ENCODE data around the gene KRTAP5-9. TPM values are rescaled to one million over a fixed set of nuclear protein-coding genes. Genes with fewer than 3 reads are reported as not detected.

KRTAP5-9 gene
- total and polyA plus RNA-seq, 4 donors, result 0.06 TPM; not detected in 3

GRCh38 chr11:71543866-71544265 lies 4.4 kb upstream of the KRTAP5-9 start:
- TF ChIP-seq, protein P1, sequence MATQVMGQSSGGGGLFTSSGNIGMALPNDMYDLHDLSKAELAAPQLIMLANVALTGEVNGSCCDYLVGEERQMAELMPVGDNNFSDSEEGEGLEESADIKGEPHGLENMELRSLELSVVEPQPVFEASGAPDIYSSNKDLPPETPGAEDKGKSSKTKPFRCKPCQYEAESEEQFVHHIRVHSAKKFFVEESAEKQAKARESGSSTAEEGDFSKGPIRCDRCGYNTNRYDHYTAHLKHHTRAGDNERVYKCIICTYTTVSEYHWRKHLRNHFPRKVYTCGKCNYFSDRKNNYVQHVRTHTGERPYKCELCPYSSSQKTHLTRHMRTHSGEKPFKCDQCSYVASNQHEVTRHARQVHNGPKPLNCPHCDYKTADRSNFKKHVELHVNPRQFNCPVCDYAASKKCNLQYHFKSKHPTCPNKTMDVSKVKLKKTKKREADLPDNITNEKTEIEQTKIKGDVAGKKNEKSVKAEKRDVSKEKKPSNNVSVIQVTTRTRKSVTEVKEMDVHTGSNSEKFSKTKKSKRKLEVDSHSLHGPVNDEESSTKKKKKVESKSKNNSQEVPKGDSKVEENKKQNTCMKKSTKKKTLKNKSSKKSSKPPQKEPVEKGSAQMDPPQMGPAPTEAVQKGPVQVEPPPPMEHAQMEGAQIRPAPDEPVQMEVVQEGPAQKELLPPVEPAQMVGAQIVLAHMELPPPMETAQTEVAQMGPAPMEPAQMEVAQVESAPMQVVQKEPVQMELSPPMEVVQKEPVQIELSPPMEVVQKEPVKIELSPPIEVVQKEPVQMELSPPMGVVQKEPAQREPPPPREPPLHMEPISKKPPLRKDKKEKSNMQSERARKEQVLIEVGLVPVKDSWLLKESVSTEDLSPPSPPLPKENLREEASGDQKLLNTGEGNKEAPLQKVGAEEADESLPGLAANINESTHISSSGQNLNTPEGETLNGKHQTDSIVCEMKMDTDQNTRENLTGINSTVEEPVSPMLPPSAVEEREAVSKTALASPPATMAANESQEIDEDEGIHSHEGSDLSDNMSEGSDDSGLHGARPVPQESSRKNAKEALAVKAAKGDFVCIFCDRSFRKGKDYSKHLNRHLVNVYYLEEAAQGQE (IDR thresholded peaks at IDR 0.05), result no peak
- Histone ChIP-seq H3K36me3 (ENCODE audit: control insufficient read depth in 4 of 4, insufficient read depth in 3 of 4, low read depth in 1 of 4, low read length in 3 of 4) (no peaks in the 10 kb centered on the region), H3K9me3 (ENCODE audit: control insufficient read depth in 4 of 4, low read length in 3 of 4) (no peaks in the 10 kb centered on the region), H3K4me3 (ENCODE audit: low read depth in 1 of 3, low read length in 3 of 3) (no peak overlapping the region), H3K9ac (ENCODE audit: low read depth in 1 of 2, low read length in 2 of 2) (no peak overlapping the region), H3K27me3 (ENCODE audit: control insufficient read depth in 4 of 4, insufficient read depth in 4 of 4, low read length in 3 of 4) (no peaks in the 10 kb centered on the region), H3K4me1 (ENCODE audit: control insufficient read depth in 4 of 4, insufficient read depth in 4 of 4, low read length in 3 of 4) (no peaks in the 10 kb centered on the region), H3K27ac (ENCODE audit: low read depth in 1 of 2, low read length in 2 of 2) (no peak overlapping the region)
- no peak for DNase-seq (ENCODE audit: low spot score)
- WGBS, result 74% methylated on average over 8 of the region's 8 CpGs

DNA sequence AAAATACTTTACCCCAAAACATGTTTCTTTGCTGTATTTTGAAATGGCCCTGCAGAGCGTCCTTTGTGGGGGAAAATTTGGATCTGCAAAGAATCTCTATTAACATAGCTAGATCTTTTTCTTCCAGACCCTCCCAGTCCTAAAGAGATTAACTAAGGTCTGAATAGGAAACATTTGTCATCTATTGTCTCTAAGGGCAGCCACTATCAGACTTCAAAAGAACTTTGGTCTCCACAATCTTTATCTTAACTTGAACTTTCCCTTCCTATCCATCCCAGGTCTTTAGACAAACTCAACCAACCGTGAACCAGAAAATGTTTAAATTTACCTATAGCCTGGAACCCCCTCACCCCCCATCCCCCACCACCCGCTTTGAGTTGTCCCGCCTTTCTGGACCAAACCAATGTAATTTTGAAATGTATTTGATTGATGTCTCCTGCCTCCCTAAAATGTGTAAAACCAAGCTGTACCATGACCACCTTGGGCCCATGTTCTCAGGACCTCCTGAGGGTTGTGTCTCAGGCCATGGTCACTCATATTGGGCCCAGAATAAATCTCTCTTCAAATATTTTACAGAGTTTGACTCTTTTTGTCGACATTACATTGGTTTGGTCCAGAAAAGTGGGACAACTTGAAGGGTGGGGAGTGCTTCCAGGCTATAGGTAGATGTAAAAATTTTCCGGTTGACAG lies 3.5 kb upstream of the KRTAP5-9 start:
- Histone ChIP-seq H3K27ac (ENCODE audit: low read depth in 1 of 2, low read length in 2 of 2) (no peak overlapping the region), H3K4me3 (ENCODE audit: low read depth in 1 of 3, low read length in 3 of 3) (no peak overlapping the region), H3K27me3 (ENCODE audit: control insufficient read depth in 4 of 4, insufficient read depth in 4 of 4, low read length in 3 of 4) (no peaks in the 10 kb centered on the region), H3K9ac (ENCODE audit: low read depth in 1 of 2, low read length in 2 of 2) (no peak overlapping the region), H3K36me3 (ENCODE audit: control insufficient read depth in 4 of 4, insufficient read depth in 3 of 4, low read depth in 1 of 4, low read length in 3 of 4) (no peaks in the 10 kb centered on the region), H3K4me1 (ENCODE audit: control insufficient read depth in 4 of 4, insufficient read depth in 4 of 4, low read length in 3 of 4) (no peaks in the 10 kb centered on the region), H3K9me3 (ENCODE audit: control insufficient read depth in 4 of 4, low read length in 3 of 4) (no peaks in the 10 kb centered on the region)
- 91% methylated on average over 6 of the region's 6 CpGs for WGBS
- DNase-seq (ENCODE audit: low spot score), result no peak
- TF ChIP-seq TAF1 (conservative IDR thresholded peaks at IDR 0.05) (no peak), ZBTB33 (IDR thresholded peaks at IDR 0.05) (no peak), SP1 (IDR thresholded peaks at IDR 0.05) (no peak), MAX (IDR thresholded peaks at IDR 0.05) (no peak), FOXA1 (IDR thresholded peaks at IDR 0.05) (no peak)

DNA sequence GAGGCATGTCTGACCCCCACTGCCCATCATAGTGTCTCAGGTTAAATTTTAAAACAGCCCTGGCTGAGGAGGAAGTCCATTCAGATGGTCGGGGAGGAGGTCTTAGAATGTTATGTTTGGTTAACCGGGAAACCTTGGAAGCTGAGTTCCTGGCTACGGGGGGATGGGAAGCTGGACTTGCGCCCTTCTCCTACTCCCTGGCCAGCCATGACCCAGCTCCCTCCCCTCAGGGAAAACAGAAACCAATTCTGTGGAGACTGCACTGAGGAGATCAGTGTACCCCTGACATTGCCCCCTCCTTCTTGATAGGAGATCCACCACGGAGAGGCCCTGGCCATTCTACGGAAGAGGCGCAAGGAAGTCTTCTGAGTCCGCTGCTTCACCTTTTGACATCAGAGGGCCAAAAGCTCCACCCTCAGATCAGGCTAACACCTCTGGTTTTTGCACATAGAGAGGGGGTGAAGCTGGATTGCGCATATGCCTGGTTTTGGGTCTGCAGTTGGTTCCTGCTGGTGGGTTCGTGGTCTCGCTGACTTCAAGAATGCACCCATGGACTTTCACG lies 2.7 kb upstream of the KRTAP5-9 start:
- DNase-seq (ENCODE audit: low spot score), result no peak
- Histone ChIP-seq H3K27ac (ENCODE audit: low read depth in 1 of 2, low read length in 2 of 2) (no peak overlapping the region), H3K4me1 (ENCODE audit: control insufficient read depth in 4 of 4, insufficient read depth in 4 of 4, low read length in 3 of 4) (no peaks in the 10 kb centered on the region), H3K4me3 (ENCODE audit: low read depth in 1 of 3, low read length in 3 of 3) (no peak overlapping the region), H3K27me3 (ENCODE audit: control insufficient read depth in 4 of 4, insufficient read depth in 4 of 4, low read length in 3 of 4) (no peaks in the 10 kb centered on the region), H3K9me3 (ENCODE audit: control insufficient read depth in 4 of 4, low read length in 3 of 4) (no peaks in the 10 kb centered on the region), H3K9ac (ENCODE audit: low read depth in 1 of 2, low read length in 2 of 2) (no peak overlapping the region), H3K36me3 (ENCODE audit: control insufficient read depth in 4 of 4, insufficient read depth in 3 of 4, low read depth in 1 of 4, low read length in 3 of 4) (no peaks in the 10 kb centered on the region)
- WGBS, result 82% methylated on average over 12 of the region's 12 CpGs
- TF ChIP-seq HNF4G (IDR thresholded peaks at IDR 0.05), result no peak
- no peak for TF ChIP-seq RXRA (IDR thresholded peaks at IDR 0.05)
- TF ChIP-seq, protein P1 (IDR thresholded peaks at IDR 0.05), result no peak
- TF ChIP-seq HNF4A (conservative IDR thresholded peaks at IDR 0.05), result no peak
- no peak for TF ChIP-seq FOXA2 (IDR thresholded peaks at IDR 0.05)
- no peak for TF ChIP-seq FOXA1 (IDR thresholded peaks at IDR 0.05)
- TF ChIP-seq EGR1 (IDR thresholded peaks at IDR 0.05; ENCODE audit: low read depth in 2 of 2), result no peak
- no peak for TF ChIP-seq TAF1 (conservative IDR thresholded peaks at IDR 0.05)
- no peak for TF ChIP-seq MAX (IDR thresholded peaks at IDR 0.05)
- no peak for TF ChIP-seq RAD21 (IDR thresholded peaks at IDR 0.05)
- no peak for TF ChIP-seq ZBTB33 (IDR thresholded peaks at IDR 0.05)
- TF ChIP-seq JUND (IDR thresholded peaks at IDR 0.05), result no peak

Data from liver (tissue), 9 donors.